Caco-2 (cell line): Measurements from ENCODE around the gene OXSR1. TPM values are rescaled to one million over a fixed set of nuclear protein-coding genes. Genes with fewer than 3 reads are reported as not detected.

ENCODE experiments used
- BruUV-seq: library from RNA; stranded (reverse); fragments of 400-500 nt; replicated peaks from 2 replicates; lab custom pipeline; 2021; lab: Mats Ljungman, UMichigan
- CTCF ChIA-PET: fragments of 300-600 bp; sonication (Branson Sonifier 250); formaldehyde crosslinking; loops from one replicate; lab custom pipeline; 2022; ENCODE audit warnings: antibody characterized with exemption; lab: Charles Lee
- POLR2A ChIA-PET: fragments of 300-600 bp; sonication (Branson Sonifier 250); formaldehyde crosslinking; loops from one replicate; lab custom pipeline; 2022; ENCODE audit warnings: antibody characterized with exemption; lab: Charles Lee
- DNase-seq, 2 experiments: peaks; one replicate each; pipeline versions ENCODE4 v3.0.0 to v3.0.0-alpha.2; 2020 to 2022
- H3K27me3 ChIP-seq: replicated peaks from 2 replicates; pipeline ENCODE4 v1.6.0; 2011; ENCODE audit warnings: low read length; ENCODE audit not compliant: control insufficient read depth, insufficient read depth
- H3K36me3 ChIP-seq: 2 replicates; pipeline ENCODE4 v1.5.1; 2011; ENCODE audit warnings: low read length; ENCODE audit not compliant: control insufficient read depth, insufficient read depth
- H3K4me1 ChIP-seq: fragments of 250-450 bp; sonication (Bioruptor Pico); 2 replicates; pipeline ENCODE4 v1.5.1; 2020; ENCODE audit warnings: mild to moderate bottlenecking
- H3K4me3 ChIP-seq: 2 replicates; pipeline ENCODE4 v1.5.1; 2011; ENCODE audit warnings: low read depth, mild to moderate bottlenecking, control low read depth, low read length
- H3K9me3 ChIP-seq: fragments of 250-450 bp; sonication (Bioruptor Pico); 2 replicates; pipeline ENCODE4 v1.5.1; 2020; ENCODE audit warnings: mild to moderate bottlenecking, moderate library complexity
- H3K27ac Mint-ChIP-seq: one replicate; pipeline ENCODE4 v1.8.0; 2022; ENCODE audit warnings: mixed read lengths; ENCODE audit not compliant: unreplicated experiment
- H3K27me3 Mint-ChIP-seq: one replicate; pipeline ENCODE4 v1.8.0; 2022; ENCODE audit warnings: mixed read lengths; ENCODE audit not compliant: insufficient read depth, unreplicated experiment
- H3K36me3 Mint-ChIP-seq: one replicate; pipeline ENCODE4 v1.8.0; 2022; ENCODE audit warnings: mild to moderate bottlenecking, mixed read lengths; ENCODE audit not compliant: insufficient read depth, unreplicated experiment
- H3K4me1 Mint-ChIP-seq: one replicate; pipeline ENCODE4 v1.8.0; 2022; ENCODE audit warnings: low read depth, mixed read lengths; ENCODE audit not compliant: unreplicated experiment
- H3K4me3 Mint-ChIP-seq: one replicate; pipeline ENCODE4 v1.8.0; 2022; ENCODE audit warnings: mild to moderate bottlenecking, moderate library complexity, mixed read lengths; ENCODE audit not compliant: unreplicated experiment
- H3K9me3 Mint-ChIP-seq: one replicate; pipeline ENCODE4 v1.8.0; 2022; ENCODE audit warnings: mixed read lengths; ENCODE audit not compliant: unreplicated experiment
- CTCF ChIP-seq, 2 experiments: fragments of 200-600 bp in 1 of 2; IDR thresholded peaks; 1 replicate in 1 of 2; 2 replicates in 1 of 2; pipeline versions ENCODE4 v1.5.1 to v1.8.0; 2011 to 2022; ENCODE audit warnings: antibody characterized with exemption in 1 of 2, control low read depth in 1 of 2, inconsistent platforms in 1 of 2, low read depth in 1 of 2, low read length in 1 of 2, mild to moderate bottlenecking in 1 of 2, moderate library complexity in 1 of 2; ENCODE audit not compliant: insufficient read depth in 1 of 2, severe bottlenecking in 1 of 2, unreplicated experiment in 1 of 2
- intact Hi-C: fragments of 100-400 bp; cut with micrococcal nuclease; formaldehyde crosslinking; loops from one replicate; pipeline ENCODE4 v1.10.0; 2022; ENCODE audit not compliant: unreplicated experiment
- total RNA-seq: library from RNA; stranded (reverse); gene quantifications from 2 replicates; pipeline ENCODE4 v1.2.3, GENCODE V29; 2022

Gene OXSR1
- total RNA-seq, 1 experiment from 2014 or later = 39.2 TPM

- H3K4me1 Mint-ChIP-seq = peaks cover 22% of the 10 kb centered on the region
- peaks cover 24% of the 10 kb centered on the region for H3K36me3 Mint-ChIP-seq
- Histone ChIP-seq H3K4me3 (no peak overlapping the region), H3K36me3 (no peaks in the 10 kb centered on the region), H3K9me3 (no peaks in the 10 kb centered on the region), H3K4me1 (peaks cover 5% of the 10 kb centered on the region), H3K27me3 (no peaks in the 10 kb centered on the region)
- no peaks in the 10 kb centered on the region for H3K27me3 Mint-ChIP-seq
- intact Hi-C loops = no loop called here
- no TSS peak for BruUV-seq
- TF ChIP-seq CTCF (IDR thresholded peaks at IDR 0.05; ENCODE audit: insufficient read depth in 1 of 2, low read depth in 1 of 2, low read length in 1 of 2, severe bottlenecking in 1 of 2, unreplicated experiment in 1 of 2) = peak in 1 of 2 experiments; percentile 22
- peak in 1 of 2 experiments; percentile 32 for DNase-seq
- no peaks in the 10 kb centered on the region for H3K9me3 Mint-ChIP-seq
- CTCF ChIA-PET = interaction anchor here (0.6 to 1.4 kb wide), 4 partner anchors 9 to 234 kb away, joined by 3 to 4 read pairs (median 3); partner anchors contain the start of gene ACAA1
- peak overlapping the region; percentile 98 for H3K27ac Mint-ChIP-seq
- no peak overlapping the region for H3K4me3 Mint-ChIP-seq
- POLR2A ChIA-PET = interaction anchor here (3.6 kb wide), 1 partner anchor 26 kb away, joined by 73 read pairs; the partner anchor contains the start of genes ACAA1 and MYD88
Observed at GRCh38 chr3:38163117-38163840, 2.1 kb upstream of the OXSR1 start.

- Mint-ChIP-seq H3K27ac (peak overlapping the region; percentile 98), H3K4me1 (peaks cover 25% of the 10 kb centered on the region), H3K4me3 (peak overlapping the region; percentile 89), H3K36me3 (peaks cover 24% of the 10 kb centered on the region), H3K9me3 (no peaks in the 10 kb centered on the region), H3K27me3 (no peaks in the 10 kb centered on the region)
- Histone ChIP-seq H3K27me3 (no peaks in the 10 kb centered on the region), H3K4me1 (peaks cover 5% of the 10 kb centered on the region), H3K9me3 (no peaks in the 10 kb centered on the region), H3K36me3 (no peaks in the 10 kb centered on the region), H3K4me3 (peak overlapping the region; percentile 78)
- ChIA-PET POLR2A (interaction anchor here (0.5 to 3.6 kb wide), 11 partner anchors 9 to 1171 kb away, joined by 3 to 73 read pairs (median 4); partner anchors contain the start of genes ACAA1, EPM2AIP1, MLH1 and MYD88), CTCF (interaction anchor here (0.7 to 2.2 kb wide), 10 partner anchors 9 to 290 kb away, joined by 3 to 16 read pairs (median 4); partner anchors contain the start of genes ACAA1, ACVR2B and MYD88)
- DNase-seq = no peak
- intact Hi-C loops = no loop called here
- no peak for TF ChIP-seq CTCF (IDR thresholded peaks at IDR 0.05; ENCODE audit: insufficient read depth in 1 of 2, low read depth in 1 of 2, low read length in 1 of 2, severe bottlenecking in 1 of 2, unreplicated experiment in 1 of 2)
- BruUV-seq = TSS peak; percentile 87
Observed at GRCh38 chr3:38163841-38164642, 1.3 kb upstream of the OXSR1 start.

- ChIA-PET CTCF (interaction anchor here (0.7 to 2.2 kb wide), 7 partner anchors 25 to 289 kb away, joined by 3 to 16 read pairs (median 7); partner anchors contain the start of genes ACAA1, ACVR2B and MYD88), POLR2A (interaction anchor here (0.5 to 3.6 kb wide), 12 partner anchors 9 to 1171 kb away, joined by 3 to 73 read pairs (median 4); partner anchors contain the start of genes ACAA1, EPM2AIP1, MLH1 and MYD88)
- BruUV-seq = no TSS peak
- H3K27me3 Mint-ChIP-seq = no peaks in the 10 kb centered on the region
- peak overlapping the region; percentile 98 for H3K27ac Mint-ChIP-seq
- Histone ChIP-seq H3K4me3 (peak overlapping the region; percentile 78), H3K4me1 (peaks cover 5% of the 10 kb centered on the region), H3K9me3 (no peaks in the 10 kb centered on the region), H3K36me3 (no peaks in the 10 kb centered on the region), H3K27me3 (no peaks in the 10 kb centered on the region)
- no peak for DNase-seq
- H3K36me3 Mint-ChIP-seq = peaks cover 24% of the 10 kb centered on the region
- intact Hi-C loops = no loop called here
- H3K4me1 Mint-ChIP-seq = peaks cover 25% of the 10 kb centered on the region
- H3K4me3 Mint-ChIP-seq = peak overlapping the region; percentile 89
- no peaks in the 10 kb centered on the region for H3K9me3 Mint-ChIP-seq
- TF ChIP-seq CTCF (IDR thresholded peaks at IDR 0.05; ENCODE audit: insufficient read depth in 1 of 2, low read depth in 1 of 2, low read length in 1 of 2, severe bottlenecking in 1 of 2, unreplicated experiment in 1 of 2) = no peak
Observed at GRCh38 chr3:38164643-38164951, 740 bp upstream of the OXSR1 start.
